NCI-H2081 treated with DMSO at 0.1 percent for 48 hours (cell line): Measurements from ENCODE around the gene FOLR3.
"Not testable (repeated sequence)": the region's sequence is repeated elsewhere in the genome, so short reads cannot be mapped to it uniquely, and the experiment has no call there.

Experiments
- DNase-seq: peaks from one replicate; lab custom pipeline; 2025; lab: John Stamatoyannopoulos, UW

The FOLR3 gene

GRCh38 chr11:72135473-72135872 is at the start of gene FOLR3:
TSS of gene FOLR3 (plus strand) at chr11:72135725. CDS start at chr11:72135953, 228 bp downstream.
- DNase-seq, result not testable (repeated sequence)

GRCh38 chr11:72088076-72088808 is 47.3 kb upstream of the FOLR3 start:
- no peak for DNase-seq

GRCh38 chr11:72091292-72091691 is 44.2 kb upstream of the FOLR3 start:
- no peak for DNase-seq

DNA sequence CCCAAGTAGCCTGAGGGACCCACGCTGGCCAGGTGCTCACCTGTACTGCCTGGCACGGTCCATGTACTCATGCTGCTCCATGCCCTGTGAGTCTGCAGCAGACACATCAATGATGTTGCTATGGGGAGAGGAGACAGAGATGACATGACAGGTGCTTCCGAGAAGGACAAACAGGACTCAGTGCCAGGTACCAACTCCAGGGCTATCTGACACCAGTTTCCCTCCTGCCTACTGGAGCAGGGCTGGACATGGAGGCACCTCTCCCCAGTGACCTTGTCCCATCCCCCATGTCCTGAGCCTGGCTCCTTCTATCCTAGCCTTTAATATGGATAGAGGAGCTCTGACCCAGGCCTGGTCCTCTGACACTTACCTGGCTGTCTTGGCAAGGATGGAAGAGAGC is 36.8 kb upstream of the FOLR3 start:
- no peak for DNase-seq

GRCh38 chr11:72100009-72100408 is 35.5 kb upstream of the FOLR3 start:
- no peak for DNase-seq

DNA sequence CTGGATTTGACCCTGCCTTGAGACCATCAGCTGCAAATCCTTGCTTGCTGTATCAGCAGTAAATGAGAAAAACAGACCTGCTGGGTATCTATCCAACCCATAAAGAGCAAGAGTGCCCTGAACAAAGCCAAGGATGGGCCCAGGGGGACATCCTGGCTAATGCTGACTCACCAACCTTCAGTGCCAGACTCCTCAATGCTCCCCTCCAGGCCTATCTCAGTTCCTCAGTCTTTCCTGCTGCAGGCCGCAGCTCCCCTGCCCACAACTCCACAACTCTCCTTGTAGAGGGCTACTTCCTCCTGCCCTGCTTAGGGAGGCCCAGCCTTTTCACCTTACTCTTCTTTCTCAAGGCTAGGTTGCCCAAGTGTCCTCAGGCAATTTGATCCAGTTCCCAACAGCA is 35.1 kb upstream of the FOLR3 start:
- DNase-seq, result no peak

GRCh38 chr11:72102162-72102561 is 33.4 kb upstream of the FOLR3 start:
- DNase-seq, result no peak

GRCh38 chr11:72102631-72102945 is 32.9 kb upstream of the FOLR3 start:
- peak; percentile 32 for DNase-seq

- DNase-seq, result peak; percentile 94
Observed at GRCh38 chr11:72102946-72103753, 32.4 kb upstream of the FOLR3 start, which contains the start of gene LAMTOR1. TSS of gene LAMTOR1 (minus strand) at chr11:72103297. CDS start at chr11:72103224, 73 bp downstream.

DNA sequence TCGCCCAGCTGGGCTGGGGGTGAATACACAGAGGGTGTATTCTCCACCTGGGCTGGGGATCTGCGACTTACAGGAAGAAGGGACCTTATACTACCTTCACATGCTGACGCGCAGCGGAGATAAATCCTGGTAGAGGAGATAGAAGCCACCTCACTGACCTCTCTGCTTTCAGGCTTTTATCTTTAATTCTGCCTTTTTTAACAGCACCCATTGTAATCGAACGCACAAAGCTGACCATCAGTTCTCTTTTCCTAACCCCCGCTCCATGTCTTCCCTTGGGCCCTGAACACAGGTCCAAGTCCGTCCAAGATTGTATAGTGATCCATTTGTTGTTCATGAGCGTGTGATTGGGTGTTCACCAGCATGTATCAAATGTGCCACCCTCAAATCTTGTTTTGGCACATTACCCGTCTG is 31.8 kb upstream of the FOLR3 start:
- DNase-seq, result no peak

- no peak for DNase-seq
Observed at GRCh38 chr11:72105888-72106287, 29.6 kb upstream of the FOLR3 start, which contains the start of gene TOMT. TSS of gene TOMT (plus strand) at chr11:72105924. CDS start at chr11:72105952, 28 bp downstream.

GRCh38 chr11:72111300-72112142 is 24.0 kb upstream of the FOLR3 start:
- DNase-seq, result no peak

GRCh38 chr11:72112143-72112977 is 23.2 kb upstream of the FOLR3 start, which contains the start of gene ANAPC15:
TSS of gene ANAPC15 (minus strand) at chr11:72112695. CDS start at chr11:72111276, 1,419 bp downstream.
- DNase-seq, result peak; percentile 99

GRCh38 chr11:72112978-72113808 is 22.3 kb upstream of the FOLR3 start:
- DNase-seq, result no peak

GRCh38 chr11:72114570-72114969 is 21.0 kb upstream of the FOLR3 start:
- no peak for DNase-seq

DNA sequence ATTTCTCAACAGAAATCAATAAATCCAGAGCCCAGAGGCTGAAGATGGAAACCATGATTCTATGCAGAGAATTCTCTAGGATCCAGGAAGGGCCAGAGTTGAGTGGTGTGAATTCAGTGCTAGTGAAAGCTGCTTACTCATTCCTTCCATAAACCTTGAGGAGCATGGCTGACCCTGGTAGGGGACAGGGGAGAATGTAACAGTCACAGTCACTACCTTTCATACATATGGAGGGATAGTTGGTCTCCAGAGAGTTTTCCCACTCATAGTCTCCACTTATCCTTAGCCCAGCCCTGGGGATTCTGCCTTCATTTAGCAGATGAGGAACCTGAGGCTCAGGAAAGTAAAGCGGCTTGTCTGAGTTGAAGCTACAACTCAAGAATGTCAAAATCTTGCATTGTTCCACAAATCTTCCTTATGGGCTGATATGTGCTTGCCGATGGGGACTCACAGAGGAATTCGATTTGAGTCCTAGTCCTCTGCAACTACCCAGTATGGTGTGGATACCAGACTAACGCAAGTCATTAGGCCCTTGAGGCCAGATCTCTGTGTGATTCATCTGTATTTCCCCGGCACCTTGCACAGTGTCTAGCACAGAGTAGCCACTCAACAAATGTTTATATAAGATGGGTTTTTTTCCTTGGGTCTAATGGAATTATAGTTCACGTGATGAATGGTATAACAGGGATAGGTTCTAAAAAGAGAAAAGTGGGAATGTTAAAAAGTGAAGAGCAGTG is 19.3 kb upstream of the FOLR3 start:
- no peak for DNase-seq

- DNase-seq, result no peak
Observed at GRCh38 chr11:72119198-72119597, 16.3 kb upstream of the FOLR3 start.

DNA sequence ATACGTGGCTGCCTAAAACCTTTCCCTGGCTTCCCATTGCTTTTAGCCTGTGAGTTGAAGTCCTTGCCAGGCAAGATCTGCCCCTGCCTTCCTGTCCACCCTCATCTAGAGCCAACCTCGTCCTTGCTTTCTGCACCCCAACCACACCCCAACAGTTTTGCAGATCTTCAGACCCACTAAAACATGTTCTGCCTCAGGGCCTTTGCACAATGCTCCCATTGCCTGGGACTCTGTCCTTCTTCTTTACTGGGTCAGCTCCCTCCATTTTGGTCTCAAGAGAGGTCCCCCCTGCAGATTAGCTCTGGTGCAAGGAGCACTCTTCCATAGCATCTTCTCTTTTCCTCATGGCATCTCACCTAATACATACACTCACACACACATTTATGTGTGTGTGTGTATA is 14.6 kb upstream of the FOLR3 start:
- no peak for DNase-seq

GRCh38 chr11:72122607-72123006 is 12.9 kb upstream of the FOLR3 start:
- no peak for DNase-seq
